Activated CD4-positive, alpha-beta T cell treated with anti-CD3 and anti-CD28 coated beads, Interleukin-2, amount 50 U/mL, for 4 hours (primary cell): Measurements from ENCODE around the gene ATG5.

Experiments used
- DNase-seq, 2 experiments: peaks; one replicate each; pipeline ENCODE4 v3.0.0-alpha.2; 2020

Gene ATG5

GRCh38 chr6:106325336-106326178 is at the start of gene ATG5:
Gene ATG5 (minus strand): TSS chr6:106325760. CDS start chr6:106316208, 9,552 bp downstream.
- peak; percentile 100 for DNase-seq

GRCh38 chr6:106373502-106374239 is 48.1 kb upstream of the ATG5 start:
- no peak for DNase-seq

GRCh38 chr6:106372838-106373501 is 47.4 kb upstream of the ATG5 start:
- no peak for DNase-seq

- no peak for DNase-seq
Observed at GRCh38 chr6:106370639-106371038, 45.1 kb upstream of the ATG5 start.

- no peak for DNase-seq
Observed at GRCh38 chr6:106369739-106370138, 44.2 kb upstream of the ATG5 start.

- no peak for DNase-seq
Observed at GRCh38 chr6:106363401-106364138, 38.0 kb upstream of the ATG5 start.

GRCh38 chr6:106360989-106361430 is 35.5 kb upstream of the ATG5 start:
- peak; percentile 7 to 13 for DNase-seq

- DNase-seq, result peak; percentile 58 to 63
Observed at GRCh38 chr6:106360410-106360988, 34.9 kb upstream of the ATG5 start, which contains the start of gene CRYBG1. Gene CRYBG1 (plus strand): TSS chr6:106360717. CDS start chr6:106360909, 192 bp downstream.

GRCh38 chr6:106359959-106360409 is 34.4 kb upstream of the ATG5 start:
- DNase-seq, result no peak

- no peak for DNase-seq
Observed at GRCh38 chr6:106356378-106356777, 30.8 kb upstream of the ATG5 start.

- no peak for DNase-seq
Observed at GRCh38 chr6:106347219-106347618, 21.7 kb upstream of the ATG5 start.

- peak; percentile 30 to 33 for DNase-seq
Observed at GRCh38 chr6:106339334-106340029, 13.9 kb upstream of the ATG5 start.

- peak; percentile 31 to 39 for DNase-seq
Observed at GRCh38 chr6:106334646-106335448, 9.3 kb upstream of the ATG5 start.

GRCh38 chr6:106324726-106325335 is 729 bp downstream of the ATG5 start:
- DNase-seq, result no peak

- no peak for DNase-seq
Observed at GRCh38 chr6:106321940-106322339, 3.6 kb downstream of the ATG5 start.

GRCh38 chr6:106318851-106319250 is 6.7 kb downstream of the ATG5 start:
- DNase-seq, result no peak

- no peak for DNase-seq
Observed at GRCh38 chr6:106318061-106318460, 7.5 kb downstream of the ATG5 start.

- no peak for DNase-seq
Observed at GRCh38 chr6:106316375-106316766, 9.2 kb downstream of the ATG5 start.

- no peak for DNase-seq
Observed at GRCh38 chr6:106315765-106316374, 9.7 kb downstream of the ATG5 start.
